Hepatocyte (in vitro differentiated cells): ENCODE measurements around the gene PLCG1. TPM values are rescaled to one million over a fixed set of nuclear protein-coding genes. Genes with fewer than 3 reads are reported as not detected.

Source experiments
- DNase-seq: peaks from one replicate; pipeline ENCODE4 v3.0.0-alpha.2; 2016; ENCODE audit warnings: low spot score
- H2AFZ ChIP-seq: fragments of 200-600 bp; sonication (generic); 2 replicates; pipeline ENCODE4 v1.6.0; 2016; ENCODE audit warnings: antibody characterized with exemption, mild to moderate bottlenecking
- H3K27ac ChIP-seq: fragments of 200-600 bp; sonication (generic); 2 replicates; pipeline ENCODE4 v1.5.1; 2016; ENCODE audit warnings: mild to moderate bottlenecking
- H3K27me3 ChIP-seq: fragments of 200-600 bp; sonication (generic); 2 replicates; pipeline ENCODE4 v1.6.1; 2016
- H3K36me3 ChIP-seq: fragments of 200-600 bp; sonication (generic); replicated peaks from 2 replicates; pipeline ENCODE4 v1.5.1; 2016; ENCODE audit warnings: low read depth; ENCODE audit not compliant: insufficient read depth
- H3K4me1 ChIP-seq: fragments of 200-600 bp; sonication (generic); 2 replicates; pipeline ENCODE4 v1.5.1; 2016; ENCODE audit warnings: mild to moderate bottlenecking, moderate library complexity; ENCODE audit not compliant: insufficient read depth
- H3K4me2 ChIP-seq: fragments of 200-600 bp; sonication (generic); 2 replicates; pipeline ENCODE4 v1.6.0; 2016
- H3K4me3 ChIP-seq: fragments of 200-600 bp; sonication (generic); 2 replicates; pipeline ENCODE4 v1.5.1; 2016; ENCODE audit warnings: mild to moderate bottlenecking
- H3K79me2 ChIP-seq: fragments of 200-600 bp; sonication (generic); 2 replicates; pipeline ENCODE4 v1.6.0; 2017; ENCODE audit warnings: mild to moderate bottlenecking
- H3K9me2 ChIP-seq: fragments of 200-600 bp; sonication (generic); replicated peaks from 2 replicates; pipeline ENCODE4 v1.6.0; 2017; ENCODE audit warnings: mild to moderate bottlenecking; ENCODE audit not compliant: insufficient read depth
- H3K9me3 ChIP-seq: fragments of 200-600 bp; sonication (generic); 2 replicates; pipeline ENCODE4 v1.5.1; 2016; ENCODE audit warnings: low read depth, mild to moderate bottlenecking
- H4K20me1 ChIP-seq: fragments of 200-600 bp; sonication (generic); 2 replicates; pipeline ENCODE4 v1.6.0; 2016; ENCODE audit warnings: mild to moderate bottlenecking; ENCODE audit not compliant: insufficient read depth, poor library complexity, severe bottlenecking
- EZH2 ChIP-seq: fragments of 200-600 bp; sonication (generic); IDR thresholded peaks from 2 replicates; pipeline ENCODE4 v1.6.1; 2016; ENCODE audit warnings: antibody characterized with exemption, mild to moderate bottlenecking, borderline replicate concordance
- EZH2phosphoT487 ChIP-seq: fragments of 200-600 bp; sonication (generic); IDR thresholded peaks from one replicate; pipeline ENCODE4 v1.6.1; 2018; ENCODE audit warnings: antibody characterized with exemption, mild to moderate bottlenecking, low read depth, moderate library complexity; ENCODE audit not compliant: unreplicated experiment, severe bottlenecking
- WGBS: methylation state at CpG from one replicate; pipeline ENCODE4 v1.1.6; 2016; ENCODE audit warnings: low lambda C conversion rate; ENCODE audit errors: missing lambda C conversion rate; 5-methylcytosine and 5-hydroxymethylcytosine counted together
- polyA plus RNA-seq: library from polyadenylated mRNA; unstranded; fragments of >200 nt; fragmentation: Nextera tagmentation; extraction: Ambion mirVana; gene quantifications from 2 replicates; pipeline ENCODE4 v1.2.1, GENCODE V29; 2016
- total RNA-seq: library from RNA; depleted of rRNA; stranded (reverse); fragments of >200 nt; gene quantifications from 2 replicates; pipeline ENCODE4 v1.2.3, GENCODE V29; 2014
- TF ChIP-seq, protein P1 (sequence below): fragments of 200-600 bp; sonication (generic); IDR thresholded peaks from 2 replicates; pipeline ENCODE4 v1.5.1; 2016; ENCODE audit warnings: antibody characterized with exemption, mild to moderate bottlenecking; ENCODE audit not compliant: poor library complexity

PLCG1 gene
- total and polyA plus RNA-seq, 2 experiments from 2014 or later: 52.7 to 73.2 TPM

DNA sequence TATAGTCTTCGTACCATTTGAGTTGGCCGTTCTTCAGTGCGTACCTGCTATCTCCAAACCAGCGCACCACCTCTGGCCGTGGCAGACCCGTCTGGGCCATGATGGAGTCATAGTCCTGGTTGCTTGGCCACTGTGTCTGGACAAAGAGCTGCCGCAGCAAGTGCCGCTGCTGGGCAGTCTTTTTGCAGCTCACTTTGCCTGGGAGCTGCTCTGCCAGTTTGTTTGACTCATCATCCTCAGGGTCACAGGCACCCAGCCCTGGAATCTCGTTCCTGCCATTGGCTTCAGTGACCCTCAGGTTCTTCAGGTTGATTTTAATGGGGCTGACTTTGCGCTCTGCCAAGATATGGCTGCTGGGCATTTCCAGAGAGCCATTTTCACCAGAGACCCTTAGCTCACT, 65.1 kb downstream of the PLCG1 start:
- no peak for DNase-seq
- Histone ChIP-seq H3K27ac (no peak overlapping the region), H3K27me3 (no peaks in the 10 kb centered on the region), H3K9me2 (no peaks in the 10 kb centered on the region), H3K9me3 (peaks cover 9% of the 10 kb centered on the region), H3K4me2 (no peak overlapping the region), H3K4me1 (no peaks in the 10 kb centered on the region), H3K4me3 (no peak overlapping the region), H3K79me2 (no peaks in the 10 kb centered on the region), H2AFZ (no peak overlapping the region), H4K20me1 (no peaks in the 10 kb centered on the region), H3K36me3 (no peaks in the 10 kb centered on the region)
- WGBS: 95% methylated on average over 10 of the region's 10 CpGs
- TF ChIP-seq, protein P1, sequence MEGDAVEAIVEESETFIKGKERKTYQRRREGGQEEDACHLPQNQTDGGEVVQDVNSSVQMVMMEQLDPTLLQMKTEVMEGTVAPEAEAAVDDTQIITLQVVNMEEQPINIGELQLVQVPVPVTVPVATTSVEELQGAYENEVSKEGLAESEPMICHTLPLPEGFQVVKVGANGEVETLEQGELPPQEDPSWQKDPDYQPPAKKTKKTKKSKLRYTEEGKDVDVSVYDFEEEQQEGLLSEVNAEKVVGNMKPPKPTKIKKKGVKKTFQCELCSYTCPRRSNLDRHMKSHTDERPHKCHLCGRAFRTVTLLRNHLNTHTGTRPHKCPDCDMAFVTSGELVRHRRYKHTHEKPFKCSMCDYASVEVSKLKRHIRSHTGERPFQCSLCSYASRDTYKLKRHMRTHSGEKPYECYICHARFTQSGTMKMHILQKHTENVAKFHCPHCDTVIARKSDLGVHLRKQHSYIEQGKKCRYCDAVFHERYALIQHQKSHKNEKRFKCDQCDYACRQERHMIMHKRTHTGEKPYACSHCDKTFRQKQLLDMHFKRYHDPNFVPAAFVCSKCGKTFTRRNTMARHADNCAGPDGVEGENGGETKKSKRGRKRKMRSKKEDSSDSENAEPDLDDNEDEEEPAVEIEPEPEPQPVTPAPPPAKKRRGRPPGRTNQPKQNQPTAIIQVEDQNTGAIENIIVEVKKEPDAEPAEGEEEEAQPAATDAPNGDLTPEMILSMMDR: no peak
- TF ChIP-seq EZH2phosphoT487 (no peak), EZH2 (no peak)

DNA sequence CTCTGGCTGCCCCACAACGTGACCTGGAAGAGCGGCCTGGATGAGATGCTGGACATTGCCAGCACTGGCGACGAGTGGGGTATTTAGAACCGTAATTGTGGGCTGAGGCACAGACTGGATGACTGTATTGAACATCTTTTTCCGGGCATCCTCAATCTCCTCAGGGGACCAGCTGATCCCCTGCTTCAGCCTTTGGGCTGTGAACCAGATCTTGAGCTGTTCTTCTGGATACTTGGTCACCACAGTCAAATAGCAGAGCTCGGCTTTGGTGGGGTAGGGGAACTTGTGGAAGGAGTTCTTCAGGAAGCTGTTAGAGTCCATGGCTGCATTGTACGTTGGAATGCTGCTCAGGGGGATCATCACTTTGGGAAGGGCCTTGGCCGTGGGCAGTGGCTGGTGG, 66.3 kb downstream of the PLCG1 start:
- H3K9me2 ChIP-seq: no peaks in the 10 kb centered on the region
- TF ChIP-seq EZH2 (no peak), EZH2phosphoT487 (no peak)
- TF ChIP-seq, protein P1: no peak
- peaks cover 4% of the 10 kb centered on the region for H3K9me3 ChIP-seq
- no peak overlapping the region for H3K27ac ChIP-seq
- H4K20me1 ChIP-seq: no peaks in the 10 kb centered on the region
- DNase-seq: no peak
- H3K4me3 ChIP-seq: no peak overlapping the region
- no peaks in the 10 kb centered on the region for H3K27me3 ChIP-seq
- no peaks in the 10 kb centered on the region for H3K4me1 ChIP-seq
- no peaks in the 10 kb centered on the region for H3K79me2 ChIP-seq
- H2AFZ ChIP-seq: no peak overlapping the region
- 97% methylated on average over 9 of the region's 9 CpGs for WGBS
- H3K36me3 ChIP-seq: no peaks in the 10 kb centered on the region
- no peak overlapping the region for H3K4me2 ChIP-seq

DNA sequence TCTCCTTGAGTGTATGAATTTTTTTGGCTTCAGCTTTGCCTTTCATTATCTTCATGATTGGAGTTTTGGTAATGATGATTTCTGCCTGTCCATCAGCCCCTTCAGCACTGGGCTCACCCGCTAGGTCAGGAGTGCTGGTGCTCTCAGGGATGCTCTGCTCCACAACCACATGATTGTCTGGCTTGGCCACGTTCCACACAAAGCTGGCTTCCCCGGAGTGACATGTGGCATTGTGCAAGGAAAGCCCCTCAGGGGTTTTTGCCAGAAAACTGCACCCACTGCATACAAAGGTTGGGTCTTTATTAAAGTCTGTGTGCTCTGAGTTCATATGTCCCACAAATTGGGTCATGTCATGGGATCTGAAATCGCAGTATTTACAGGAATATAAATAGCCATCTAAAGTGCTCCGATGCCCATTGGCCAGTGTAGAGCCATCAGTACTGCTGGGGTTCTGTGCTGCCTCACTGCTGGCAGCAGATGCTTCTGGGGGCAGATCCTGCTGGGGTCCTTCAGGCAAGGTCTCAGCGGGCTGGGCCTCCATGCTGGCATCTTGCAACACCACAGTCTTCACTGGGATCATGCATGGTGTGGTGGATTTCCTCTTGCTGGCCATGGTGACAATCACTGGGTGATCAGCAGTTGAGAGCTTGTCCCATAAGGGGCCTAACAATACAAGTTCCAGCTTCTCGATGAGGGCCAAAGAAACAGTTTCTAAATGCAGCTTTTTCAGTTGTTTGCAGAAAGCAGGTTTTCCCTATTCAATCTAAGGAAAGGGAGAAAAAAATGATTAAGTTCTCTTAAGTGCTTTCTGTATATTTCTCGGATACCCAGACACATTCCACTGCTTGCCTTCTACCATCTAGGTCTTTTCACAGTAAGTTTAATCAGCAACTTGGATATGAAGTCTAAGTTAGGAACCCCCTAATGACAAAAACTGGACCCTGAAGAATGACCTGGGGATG, 67.2 kb downstream of the PLCG1 start:
- no peaks in the 10 kb centered on the region for H4K20me1 ChIP-seq
- H3K4me3 ChIP-seq: no peak overlapping the region
- no peaks in the 10 kb centered on the region for H3K36me3 ChIP-seq
- no peak for DNase-seq
- no peak for TF ChIP-seq EZH2phosphoT487
- TF ChIP-seq, protein P1: no peak
- no peak for TF ChIP-seq EZH2
- H3K27ac ChIP-seq: no peak overlapping the region
- no peaks in the 10 kb centered on the region for H3K9me2 ChIP-seq
- no peak overlapping the region for H3K4me2 ChIP-seq
- H3K9me3 ChIP-seq: no peaks in the 10 kb centered on the region
- H3K27me3 ChIP-seq: no peaks in the 10 kb centered on the region
- 95% methylated on average over 8 of the region's 8 CpGs for WGBS
- H3K79me2 ChIP-seq: no peaks in the 10 kb centered on the region
- no peak overlapping the region for H2AFZ ChIP-seq
- H3K4me1 ChIP-seq: no peaks in the 10 kb centered on the region
